ENCODE data around the gene IFI16.
"Not testable (repeated sequence)": the region's sequence is repeated elsewhere in the genome, so short reads cannot be mapped to it uniquely, and the experiment has no call there.

Gene IFI16

DNA sequence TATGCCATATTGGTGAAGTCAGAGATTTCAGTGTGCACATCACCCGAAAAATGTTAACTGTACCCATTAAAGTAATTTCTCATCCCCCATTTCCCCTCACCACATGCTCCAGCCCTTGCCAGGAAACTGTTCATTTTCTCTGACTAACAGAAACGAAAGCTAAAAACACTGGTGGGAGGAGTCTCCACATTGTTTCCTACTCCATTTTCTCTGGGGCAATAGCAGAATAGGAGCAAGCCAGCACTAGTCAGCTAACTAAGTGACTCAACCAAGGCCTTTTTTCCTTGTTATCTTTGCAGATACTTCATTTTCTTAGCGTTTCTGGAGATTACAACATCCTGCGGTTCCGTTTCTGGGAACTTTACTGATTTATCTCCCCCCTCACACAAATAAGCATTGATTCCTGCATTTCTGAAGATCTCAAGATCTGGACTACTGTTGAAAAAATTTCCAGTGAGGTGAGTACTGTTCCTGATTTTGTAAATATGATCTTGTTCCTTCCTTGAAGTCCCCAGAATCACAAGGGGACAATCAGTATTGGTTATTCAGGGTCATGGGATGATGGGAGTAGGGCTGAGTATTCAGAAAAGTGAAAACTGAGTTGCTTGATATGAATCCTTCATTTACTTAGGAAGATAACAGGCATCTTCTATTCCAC, at the start of gene IFI16:
TSS of gene IFI16 (plus strand) at position 204 of the 658 bp plus-strand sequence. CDS start 4,774 bp downstream, outside the sequence.
- DNase-seq: no peak

DNA sequence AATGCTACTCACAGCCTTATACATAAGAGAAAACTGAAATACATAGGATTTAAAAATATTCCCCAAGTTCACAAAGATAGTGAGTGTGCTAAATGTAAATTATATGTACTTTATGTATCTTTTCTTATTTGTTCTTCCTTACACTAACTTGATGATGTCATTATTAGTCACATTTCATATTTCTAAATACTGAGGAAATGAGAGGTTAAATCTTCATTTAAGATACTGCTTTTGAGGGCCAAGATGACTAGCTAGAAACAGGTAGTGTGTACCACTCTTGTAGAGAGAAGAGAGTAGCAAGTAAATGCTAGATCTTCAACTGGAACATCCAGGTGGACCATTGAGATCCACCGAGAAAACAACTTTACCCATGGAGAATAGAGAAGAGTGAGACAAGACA, 48.5 kb upstream of the IFI16 start:
- no peak for DNase-seq

DNA sequence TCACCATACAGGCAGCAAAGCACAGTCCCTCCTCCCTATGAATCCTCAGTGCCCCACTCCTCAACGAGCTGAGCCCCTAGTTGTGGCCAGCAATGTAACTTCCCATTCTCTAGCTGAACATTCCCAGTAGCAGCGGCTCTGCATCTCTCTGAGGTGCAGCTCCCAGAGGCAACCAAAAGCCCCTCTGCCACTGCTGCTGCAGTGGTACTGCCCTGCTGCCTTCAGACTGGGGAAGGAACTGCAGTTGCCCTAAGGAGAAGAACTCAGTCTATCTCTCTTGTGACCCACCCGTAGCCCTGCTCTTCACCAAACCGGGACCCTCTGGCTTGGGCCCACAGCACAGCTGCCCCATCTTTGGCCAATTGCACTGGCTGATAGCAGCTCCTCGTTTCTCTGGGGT, 46.7 kb upstream of the IFI16 start:
- no peak for DNase-seq

DNA sequence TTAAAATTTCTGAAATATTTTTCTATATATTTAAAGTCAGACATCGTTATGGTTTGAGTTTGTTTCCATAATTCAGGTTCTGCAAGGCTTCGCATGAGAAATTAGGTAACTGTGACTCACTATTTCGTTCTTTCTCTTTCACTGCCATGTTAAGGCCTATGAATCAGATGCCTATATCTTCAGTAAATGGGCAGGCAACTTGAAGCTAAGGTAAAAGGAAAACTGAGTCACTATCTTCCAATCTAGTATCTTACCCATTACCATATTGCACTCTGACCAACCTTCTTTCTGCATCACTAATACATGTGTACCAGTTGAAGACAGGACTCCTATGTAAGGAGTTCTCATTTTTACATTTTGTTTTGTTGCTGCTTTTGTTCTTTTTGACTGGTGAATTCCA, 40.5 kb upstream of the IFI16 start:
- DNase-seq: no peak

DNA sequence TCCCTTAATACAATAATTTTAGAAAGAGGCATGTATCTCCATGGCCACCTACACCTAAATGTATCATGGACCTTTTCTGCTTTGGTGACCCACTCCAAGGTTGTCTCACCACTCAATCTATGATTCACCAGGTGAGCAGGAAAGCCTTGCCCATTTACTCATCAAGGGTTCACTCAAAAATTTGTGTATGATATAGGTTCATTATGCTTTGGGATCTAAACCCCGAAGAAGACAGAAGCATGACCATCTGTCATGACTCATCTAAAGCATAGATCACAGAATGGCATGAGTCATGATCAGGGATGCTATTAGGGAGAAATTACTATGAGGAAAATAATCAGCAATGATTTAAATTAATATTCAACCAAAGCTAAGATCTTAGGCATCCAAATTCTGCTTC, 39.9 kb upstream of the IFI16 start:
- no peak for DNase-seq

DNA sequence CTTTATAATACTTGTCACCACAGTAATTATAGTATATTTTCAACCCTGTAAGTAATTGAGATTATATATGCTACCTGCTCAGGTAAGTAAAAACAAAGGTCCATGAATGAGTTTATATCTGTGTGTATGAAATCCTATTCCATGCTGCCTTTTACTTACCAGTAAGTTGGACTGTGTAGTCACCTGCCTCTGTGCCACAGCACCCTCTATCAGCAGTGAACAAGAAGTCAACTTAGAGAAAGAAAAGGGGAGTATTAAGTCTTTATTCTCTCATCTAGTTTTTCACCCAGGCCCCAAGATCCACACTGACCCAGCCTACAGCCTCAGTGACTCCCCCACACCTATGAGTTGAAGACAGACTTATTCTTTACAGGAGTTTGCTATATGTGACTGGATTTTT, 36.9 kb upstream of the IFI16 start:
- peak; percentile 12 for DNase-seq

DNA sequence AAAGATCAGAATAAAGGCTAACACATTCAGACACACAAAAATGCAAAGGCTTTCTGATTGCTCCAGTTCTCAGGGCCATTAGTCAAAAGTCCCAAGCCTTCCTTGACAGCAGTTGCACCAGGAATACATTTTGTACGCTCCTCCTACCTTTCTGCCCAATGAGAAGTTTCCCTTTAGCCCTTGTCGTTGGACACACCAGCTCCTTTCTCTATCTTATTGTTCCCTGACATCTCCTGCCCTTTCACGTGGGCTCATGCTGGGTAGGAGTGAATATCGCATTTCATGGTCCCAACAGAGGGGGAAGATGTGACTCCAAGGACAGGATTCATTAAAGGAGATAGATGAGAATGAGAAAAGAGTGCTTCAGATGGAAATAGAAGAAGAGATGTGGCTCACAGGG, 33.5 kb upstream of the IFI16 start:
- no peak for DNase-seq

DNA sequence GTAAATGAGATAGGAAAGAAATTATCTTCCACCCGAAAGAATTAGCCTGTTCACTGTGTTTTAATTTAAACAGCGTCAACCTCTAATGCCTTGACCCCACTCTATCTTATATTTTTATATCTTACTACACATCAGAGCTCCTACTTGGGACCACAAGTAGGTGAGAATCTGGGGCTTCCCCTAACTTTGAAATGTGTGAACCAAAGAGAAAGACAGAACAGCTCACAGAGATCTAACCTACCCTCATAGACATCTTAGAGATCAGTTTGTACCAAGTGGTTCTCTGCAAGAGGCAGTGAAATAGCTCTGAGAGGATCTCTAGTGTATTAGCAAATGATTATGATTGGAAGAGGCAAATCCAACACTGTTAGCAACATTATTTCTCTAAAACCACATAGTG, 31.0 kb upstream of the IFI16 start:
- no peak for DNase-seq

DNA sequence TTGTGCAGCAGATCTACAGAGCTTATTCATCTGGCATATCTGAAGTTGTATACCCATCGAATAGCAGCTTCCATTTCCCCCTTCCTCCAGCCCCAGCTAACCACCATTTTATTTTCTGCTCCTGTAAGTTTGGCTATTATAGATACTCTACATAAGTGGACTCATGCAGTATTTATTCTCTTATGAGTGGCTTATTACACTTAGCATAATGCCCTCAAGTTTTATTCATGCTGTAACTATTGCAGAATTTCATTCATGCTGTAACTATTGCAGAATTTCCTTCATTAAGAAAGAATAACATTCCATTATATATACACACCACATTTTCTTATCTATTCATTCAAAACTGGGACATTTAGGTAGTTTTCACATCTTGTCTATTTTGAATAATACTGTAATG, 30.5 kb upstream of the IFI16 start:
- no peak for DNase-seq

DNA sequence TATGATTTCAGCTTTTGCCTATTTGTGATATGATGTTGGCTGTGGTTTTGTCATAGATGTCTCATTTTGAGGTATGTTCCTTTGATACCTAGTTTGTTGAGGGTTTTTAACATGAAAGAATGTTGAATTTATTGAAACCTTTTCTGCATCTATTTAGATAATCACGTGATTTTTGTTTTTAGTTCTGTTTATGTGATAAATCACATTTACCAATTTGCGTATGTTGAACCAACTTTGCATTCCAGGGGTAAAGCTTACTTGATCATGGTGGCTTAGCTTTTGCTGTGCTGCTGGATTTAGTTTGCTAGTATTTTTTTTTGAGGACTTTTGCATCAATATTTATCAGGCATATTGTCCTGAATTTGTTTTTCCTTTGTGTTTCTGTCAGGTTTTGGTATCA, 26.5 kb upstream of the IFI16 start:
- DNase-seq: no peak

DNA sequence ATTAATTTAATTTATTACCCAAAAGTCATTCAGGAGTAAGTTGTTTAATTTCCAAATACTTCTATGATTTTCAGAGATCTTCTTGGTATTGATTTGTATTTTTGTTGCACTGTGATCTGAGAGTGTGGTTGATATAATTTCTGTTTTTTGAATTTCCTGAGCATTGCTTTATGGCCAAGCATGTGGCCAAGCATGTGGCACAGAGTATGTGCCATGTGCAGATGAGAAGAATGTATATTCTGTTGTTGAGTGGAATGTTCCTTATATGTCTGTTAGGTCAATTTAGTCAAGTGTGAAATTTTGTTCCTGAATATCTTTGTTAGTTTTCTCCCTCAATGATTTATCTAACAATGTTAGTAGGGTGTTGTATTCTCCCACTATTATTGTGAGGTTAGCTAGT, 25.3 kb upstream of the IFI16 start:
- no peak for DNase-seq

DNA sequence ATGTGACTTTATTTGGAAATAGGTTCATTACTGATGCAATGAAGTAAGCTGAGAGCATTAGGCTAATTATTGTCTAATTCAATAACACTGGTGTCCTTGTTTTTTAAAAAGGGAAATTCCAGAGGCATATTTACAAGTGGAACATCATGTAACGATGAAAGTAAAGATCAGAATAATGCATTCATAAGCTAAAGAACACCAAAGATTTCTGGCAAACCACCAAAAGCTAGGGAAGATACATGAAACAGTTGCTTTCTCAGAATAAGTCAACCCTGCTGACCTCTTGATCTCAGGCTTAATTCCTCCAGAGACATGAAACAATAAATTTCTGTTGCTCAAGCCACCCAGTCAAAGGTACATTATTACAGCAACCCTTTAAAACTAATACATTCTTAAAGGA, 20.3 kb upstream of the IFI16 start:
- DNase-seq: no peak

DNA sequence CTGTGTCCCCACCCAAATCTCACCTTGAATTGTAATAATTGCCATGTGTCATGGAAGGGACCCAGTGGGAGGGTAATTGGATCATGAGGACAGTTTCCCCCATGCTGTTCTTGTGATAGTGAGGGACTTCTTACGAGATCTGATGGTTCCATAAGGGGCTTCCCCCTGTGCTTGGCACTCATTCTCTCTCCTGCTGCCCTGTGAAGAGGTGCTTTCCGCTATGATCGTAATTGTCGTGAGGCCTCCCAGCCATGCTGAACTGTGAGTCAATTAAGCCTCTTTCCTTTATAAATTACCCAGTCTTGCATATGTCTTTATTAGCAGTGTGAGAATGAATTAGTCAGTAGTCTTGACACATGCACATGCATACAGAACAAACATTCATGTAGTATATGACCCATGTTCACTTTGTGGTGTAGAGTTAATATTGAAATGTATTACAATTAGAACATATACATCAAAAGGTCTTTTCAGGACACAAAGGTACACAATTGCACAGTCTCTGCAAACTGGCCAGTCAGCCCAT, 16.9 kb upstream of the IFI16 start:
- no peak for DNase-seq

DNA sequence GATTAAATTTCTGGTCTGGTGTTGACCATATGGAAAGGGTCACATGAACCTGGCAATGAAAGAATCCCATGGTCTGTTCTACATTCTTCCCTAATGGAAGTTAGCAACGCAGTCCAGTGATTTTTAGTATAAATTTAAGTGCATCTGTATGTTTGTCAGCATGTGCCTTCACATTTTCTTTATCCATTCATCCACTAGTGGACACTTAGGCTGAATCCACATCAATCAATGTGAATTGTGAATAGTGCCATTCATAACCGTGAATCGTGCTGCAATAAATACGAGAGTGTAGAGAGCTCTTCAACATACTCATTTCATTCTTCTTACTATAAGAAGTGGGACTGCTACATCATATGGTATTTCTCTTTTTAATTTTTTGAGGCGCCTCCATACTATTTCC, 12.7 kb upstream of the IFI16 start:
- no peak for DNase-seq

DNA sequence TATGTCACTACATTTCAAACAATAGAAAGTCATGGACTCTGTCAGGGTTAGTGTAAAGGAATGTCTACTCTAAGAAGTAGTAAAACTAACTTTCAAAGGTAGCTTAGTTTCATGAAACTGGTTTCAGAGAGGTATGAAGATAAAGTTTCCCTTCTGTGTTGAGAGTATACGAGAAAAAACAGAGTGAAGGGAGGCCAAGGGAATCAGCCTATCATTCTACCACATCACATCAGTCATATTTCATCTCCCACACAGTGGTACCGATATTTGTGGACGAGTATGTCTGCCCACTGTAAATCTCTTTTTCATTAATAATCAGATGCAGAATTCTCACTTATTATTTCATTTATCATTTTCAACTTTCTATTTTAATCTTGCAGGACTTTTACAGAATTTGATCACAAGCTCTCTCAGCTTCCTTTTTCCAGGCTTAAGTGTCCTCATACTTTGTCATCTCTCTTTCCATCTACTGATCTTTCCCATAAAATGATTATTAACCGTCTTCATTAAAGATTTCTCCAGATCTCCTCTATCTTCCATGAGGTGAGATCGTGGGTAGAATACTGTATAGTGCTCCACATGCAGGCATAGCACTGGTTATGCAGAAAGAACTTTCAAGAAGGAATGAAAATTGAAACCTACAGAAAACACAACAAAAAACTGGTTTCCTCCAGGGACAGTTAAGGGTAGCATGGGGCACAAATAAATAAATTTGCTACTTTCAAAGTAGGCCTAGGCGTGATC, 11.5 kb upstream of the IFI16 start:
- no peak for DNase-seq

DNA sequence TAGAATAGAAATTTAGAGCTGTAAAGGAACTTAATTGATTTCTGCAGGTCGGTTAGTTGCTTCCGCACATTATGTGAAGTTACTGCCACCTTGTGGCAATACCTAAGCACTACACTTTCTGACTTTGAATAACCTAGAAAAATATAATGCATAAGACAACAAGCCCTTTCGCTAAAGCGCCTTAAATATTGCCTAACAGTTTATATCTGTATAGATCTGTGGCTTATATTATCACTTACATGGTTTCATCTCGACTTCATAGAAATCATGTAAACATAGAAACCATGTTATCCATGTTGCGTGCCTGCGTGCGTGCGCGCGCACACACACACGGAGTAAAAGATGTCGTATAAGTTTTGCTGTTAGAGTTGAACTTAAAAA, 10.9 kb upstream of the IFI16 start:
- DNase-seq: peak; percentile 70

DNA sequence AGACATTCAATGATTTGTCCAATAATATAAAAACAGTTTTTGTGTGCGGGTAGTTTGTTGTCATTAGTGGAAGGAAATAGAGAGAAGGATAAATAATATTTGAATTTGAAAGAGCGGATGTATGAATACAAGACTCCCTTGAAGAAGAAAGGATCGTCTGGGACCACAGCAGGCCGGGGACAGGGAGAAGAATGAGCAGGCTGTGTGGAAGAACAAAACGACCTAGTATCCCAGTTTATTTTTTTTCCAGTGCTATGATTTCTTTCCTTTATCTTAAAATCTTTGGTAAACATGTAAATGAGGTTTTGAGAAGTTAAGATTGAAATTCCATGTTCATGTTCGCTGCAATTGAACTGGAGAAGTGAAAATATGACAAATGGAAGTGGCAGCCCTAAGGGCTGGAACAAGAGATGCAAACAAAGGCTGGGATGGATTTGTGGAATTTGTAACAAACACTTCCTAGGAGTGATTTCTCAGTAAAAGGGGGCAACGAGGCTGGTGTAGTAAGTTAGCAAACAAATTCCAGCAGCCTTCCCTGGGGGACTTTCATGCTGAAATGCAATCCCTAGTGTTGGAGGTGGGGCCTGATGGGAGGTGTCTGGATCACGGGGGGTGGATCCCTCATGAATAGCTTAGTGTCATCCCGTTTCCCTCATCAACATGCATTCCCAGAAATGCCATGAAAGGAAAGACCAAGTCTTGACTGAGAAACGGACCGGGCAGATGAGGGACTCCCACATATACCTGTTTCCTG, 10.2 kb upstream of the IFI16 start:
- DNase-seq: peak; percentile 59

DNA sequence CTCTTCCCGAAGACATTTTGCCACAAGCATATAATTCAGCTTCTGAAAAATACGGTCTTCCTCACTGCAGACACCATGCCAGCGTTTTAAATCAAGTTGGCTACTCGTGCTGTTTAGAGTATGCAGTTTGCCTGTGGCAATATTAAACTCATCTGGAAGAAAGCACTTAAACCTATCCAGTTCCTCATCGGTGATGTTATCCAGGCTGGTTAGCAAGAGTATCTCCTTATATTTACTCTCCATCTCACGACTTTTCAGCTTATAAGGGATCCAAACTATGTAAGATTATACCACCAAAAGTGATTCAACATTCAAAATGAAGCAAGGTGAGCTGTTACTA, 9.7 kb upstream of the IFI16 start:
- no peak for DNase-seq

DNA sequence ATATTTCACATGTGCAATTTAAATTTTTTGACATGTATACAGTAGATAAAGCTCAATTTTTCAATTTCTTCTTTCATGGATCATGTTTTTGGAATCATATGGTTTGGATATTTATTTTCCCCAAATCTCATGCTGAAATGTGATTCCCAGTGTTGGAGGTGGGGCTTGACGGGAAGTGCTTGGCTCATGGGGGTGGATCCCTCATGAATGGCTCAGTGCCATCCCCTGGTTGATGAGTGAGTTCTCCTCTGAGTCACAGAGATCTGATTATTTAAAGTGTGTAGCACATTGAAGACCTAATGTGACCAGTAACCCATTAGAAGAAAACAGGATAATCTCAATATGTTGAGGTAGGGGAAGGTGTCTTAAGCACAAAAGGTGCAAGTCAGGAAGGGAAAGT, 9.1 kb upstream of the IFI16 start:
- DNase-seq: peak; percentile 69

DNA sequence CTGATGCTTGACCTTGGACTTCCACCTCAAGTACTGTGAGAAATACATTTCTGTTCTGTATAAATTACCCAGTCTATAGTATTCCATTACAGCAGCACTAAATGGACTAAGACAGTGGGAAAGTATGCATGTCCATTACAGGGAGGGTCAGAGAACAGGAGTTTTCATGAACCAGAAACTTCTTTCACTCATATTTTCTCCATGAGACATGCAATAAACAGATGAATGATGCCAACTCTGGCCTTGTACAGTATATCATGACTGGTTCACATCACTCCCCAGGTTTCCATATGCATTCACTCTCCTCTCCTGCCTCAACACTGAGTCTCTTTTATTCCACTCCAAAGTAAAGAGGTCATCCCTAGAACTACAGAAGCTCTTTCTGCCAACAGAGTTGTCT, 4.5 kb upstream of the IFI16 start:
- DNase-seq: no peak

DNA sequence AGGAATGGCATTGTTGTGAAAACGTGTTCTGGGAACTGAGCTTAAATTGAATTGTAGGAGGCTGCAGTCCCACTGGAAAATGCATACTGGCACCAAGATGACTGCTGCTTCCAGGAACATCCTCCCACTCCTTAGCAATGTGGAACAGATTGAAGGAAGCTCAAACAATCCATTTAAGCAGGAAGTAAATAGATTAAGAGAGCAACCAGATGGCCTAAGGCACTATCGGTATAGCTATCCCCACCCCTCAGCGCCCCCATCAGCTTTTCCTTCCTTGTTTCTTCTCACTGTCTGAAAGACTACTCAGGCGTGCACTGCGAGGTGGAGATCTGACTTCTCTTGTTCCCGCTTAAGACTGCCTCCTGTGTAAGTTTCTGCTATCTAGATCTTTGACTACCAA, 4.0 kb upstream of the IFI16 start:
- no peak for DNase-seq

DNA sequence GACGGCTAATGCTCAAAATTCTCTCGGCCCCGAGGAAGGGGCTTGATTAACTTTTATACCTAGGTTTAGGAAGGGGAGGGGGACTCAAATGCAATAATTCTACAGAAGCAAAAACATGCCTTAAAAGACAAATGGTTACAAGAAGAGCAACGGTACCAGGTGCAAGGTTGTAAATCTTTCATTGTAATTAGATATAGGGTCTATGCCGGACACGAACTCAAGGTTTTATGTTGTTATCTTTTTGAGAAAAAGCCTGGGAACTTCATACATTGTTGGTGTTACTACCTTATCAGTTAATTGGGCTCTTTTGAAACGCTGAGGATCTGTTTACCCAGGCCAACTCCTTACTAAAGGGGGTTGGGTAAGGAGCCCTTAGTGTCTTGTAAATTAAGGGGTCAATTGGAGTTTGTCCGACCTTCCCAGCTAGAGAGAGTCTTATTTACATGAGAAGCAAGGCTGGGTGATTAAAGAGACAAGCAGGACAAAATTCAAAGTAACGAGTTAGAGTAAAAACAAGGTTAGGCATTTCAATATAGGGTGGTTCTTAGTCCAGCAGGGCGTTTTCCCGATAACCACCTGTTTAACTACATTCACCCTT, 3.4 kb upstream of the IFI16 start:
- not testable (repeated sequence) for DNase-seq

DNA sequence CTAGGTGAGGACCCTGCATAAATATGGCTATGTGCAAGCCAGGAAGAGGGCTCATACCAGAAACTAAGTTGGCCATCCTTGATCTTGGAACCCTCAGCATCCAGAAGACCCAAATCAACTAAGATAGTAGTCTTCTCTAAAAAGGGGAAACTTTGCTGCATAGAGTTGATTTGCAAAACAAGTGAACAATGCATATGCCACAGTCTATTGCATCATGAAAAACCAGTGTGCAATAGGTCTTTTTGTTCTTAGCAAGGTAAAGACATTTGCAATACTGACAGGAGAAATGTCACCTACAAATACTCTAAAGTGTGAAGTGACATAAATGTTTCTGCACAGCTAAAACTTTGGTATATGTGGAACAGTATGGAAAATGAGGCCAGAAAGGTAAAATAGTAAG, 2.0 kb upstream of the IFI16 start:
- no peak for DNase-seq

DNA sequence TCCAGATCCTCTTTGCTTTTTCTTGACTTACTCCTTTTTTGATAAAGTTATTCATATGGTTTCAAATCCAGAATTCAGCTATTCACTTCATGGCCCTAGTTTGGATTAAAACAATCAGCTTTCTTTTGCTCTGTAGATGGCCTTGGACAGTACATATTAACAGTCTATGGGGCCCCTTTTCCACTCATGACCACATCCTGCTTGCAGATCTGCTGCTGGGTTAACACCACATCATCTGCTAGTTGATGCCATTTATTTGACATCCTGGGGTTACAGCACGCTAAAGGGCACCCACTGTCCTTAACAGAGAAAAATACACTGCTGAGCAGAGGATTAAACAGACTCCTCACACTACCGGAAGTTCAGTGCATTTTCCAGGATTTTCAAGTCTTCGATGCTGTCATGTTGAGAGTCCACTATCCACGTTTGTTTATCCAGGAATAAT, 941 bp upstream of the IFI16 start:
- DNase-seq: no peak
